GM12873 (cell line): ENCODE measurements around the gene TMPRSS4.

ENCODE experiments used
- CTCF ChIP-seq: IDR thresholded peaks from 2 replicates; pipeline ENCODE4 v1.5.1; 2012; ENCODE audit warnings: low read depth, mild to moderate bottlenecking, moderate library complexity, low read length, control low read depth; ENCODE audit not compliant: insufficient read depth; ENCODE audit errors: missing control alignments

The TMPRSS4 gene

GRCh38 chr11:118153976-118154375, 77.1 kb downstream of the TMPRSS4 start:
- no peak for TF ChIP-seq CTCF

- no peak for TF ChIP-seq CTCF
Measured at GRCh38 chr11:118154641-118155040, 77.8 kb downstream of the TMPRSS4 start.

GRCh38 chr11:118155776-118156530, 79.1 kb downstream of the TMPRSS4 start:
- no peak for TF ChIP-seq CTCF

GRCh38 chr11:118156531-118157185, 79.8 kb downstream of the TMPRSS4 start:
- no peak for TF ChIP-seq CTCF

- TF ChIP-seq CTCF, result no peak
Measured at GRCh38 chr11:118157186-118157895, 80.5 kb downstream of the TMPRSS4 start.

GRCh38 chr11:118161786-118162185, 84.9 kb downstream of the TMPRSS4 start:
- TF ChIP-seq CTCF, result no peak

GRCh38 chr11:118162846-118163245, 86.0 kb downstream of the TMPRSS4 start:
- TF ChIP-seq CTCF, result no peak
